Upper lobe of left lung (tissue), 4 donors: ENCODE data around the gene TARDBP.

Experiments
- CTCF ChIP-seq, 6 experiments: fragments of 450-650 bp in 4 of 6; fragments of 200-600 bp in 2 of 6; sonication (generic) in 2 of 6; IDR thresholded peaks; one replicate each; pipeline ENCODE4 v1.5.1; 2016 to 2019; ENCODE audit warnings: antibody characterized with exemption in 6 of 6
- EP300 ChIP-seq, 4 donors: sonication (generic); formaldehyde crosslinking; IDR thresholded peaks; one replicate each; pipeline ENCODE4 v1.5.1; 2017; ENCODE audit warnings: antibody characterized with exemption in 4 of 4, control low read depth in 2 of 4
- POLR2AphosphoS5 ChIP-seq, 2 donors: sonication (generic); formaldehyde crosslinking; IDR thresholded peaks; one replicate each; pipeline ENCODE4 v1.5.1; 2017; ENCODE audit warnings: antibody characterized with exemption in 2 of 2

DNA sequence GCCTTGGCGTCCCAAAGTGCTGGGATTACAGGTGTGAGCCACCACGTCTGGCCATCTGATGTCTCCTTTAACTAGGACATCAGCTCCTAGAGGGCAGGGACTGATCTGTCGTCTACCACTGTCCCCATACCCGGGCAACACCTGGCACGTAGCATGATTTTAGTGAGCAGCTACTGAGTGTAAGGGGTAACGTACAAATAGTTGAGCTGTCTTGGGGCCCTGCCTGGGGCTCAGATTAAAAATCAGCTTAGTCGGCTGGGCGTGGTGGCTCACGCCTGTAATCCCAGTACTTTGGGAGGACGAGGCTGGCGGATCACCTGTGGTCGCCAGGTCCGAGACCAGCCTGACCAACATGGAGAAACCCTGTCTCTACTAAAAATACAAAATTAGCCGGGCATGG, 45.6 kb downstream of the TARDBP start:
- TF ChIP-seq POLR2AphosphoS5 (IDR thresholded peaks at IDR 0.05): no peak
- TF ChIP-seq EP300 (IDR thresholded peaks at IDR 0.05): no peak
- TF ChIP-seq CTCF (IDR thresholded peaks at IDR 0.05): no peak
